HEK293 (cell line): ENCODE data around the gene TRIM26.

ENCODE experiments used
- CTCF ChIA-PET: fragments of 350-600 bp; formaldehyde crosslinking; extraction: SDS; loops from one replicate; lab custom pipeline; 2021; ENCODE audit warnings: antibody characterized with exemption; lab: Yijun Ruan, JAX
- POLR2A ChIA-PET: fragments of 300-600 bp; formaldehyde crosslinking; extraction: SDS; loops from one replicate; lab custom pipeline; 2020; ENCODE audit warnings: antibody characterized with exemption, inconsistent platforms; lab: Yijun Ruan, JAX
- H3K27ac ChIP-seq: fragments of 200-500 bp; sonication (Bioruptor generic); 2 replicates; pipeline ENCODE4 v1.5.1; 2014; ENCODE audit warnings: low read depth, low read length, control low read depth, inconsistent platforms; ENCODE audit errors: extremely low read depth
- H3K36me3 ChIP-seq, 2 experiments: fragments of 200-500 bp in 1 of 2; sonication (Bioruptor generic) in 1 of 2; 1 replicate in 1 of 2; 2 replicates in 1 of 2; pipeline ENCODE4 v1.5.1; 2014 to 2017; ENCODE audit warnings: inconsistent platforms in 2 of 2, low read length in 2 of 2; ENCODE audit not compliant: control insufficient read depth in 2 of 2, insufficient read depth in 1 of 2
- H3K4me1 ChIP-seq: fragments of 200-500 bp; sonication (Bioruptor generic); 2 replicates; pipeline ENCODE4 v1.5.1; 2014; ENCODE audit warnings: mild to moderate bottlenecking, low read length, inconsistent platforms; ENCODE audit not compliant: control insufficient read depth, insufficient read depth
- H3K4me3 ChIP-seq: 2 replicates; pipeline ENCODE4 v1.5.1; 2011; ENCODE audit warnings: low read depth, mild to moderate bottlenecking, control low read depth, low read length, moderate library complexity
- H3K9me3 ChIP-seq: fragments of 200-500 bp; sonication (Bioruptor generic); 2 replicates; pipeline ENCODE4 v1.5.1; 2014; ENCODE audit warnings: low read depth, low read length, inconsistent platforms; ENCODE audit not compliant: control insufficient read depth, insufficient read depth
- CTCF ChIP-seq: fragments of 450-650 bp; formaldehyde crosslinking; IDR thresholded peaks from 2 replicates; pipeline ENCODE4 v1.5.1; 2016; ENCODE audit warnings: missing biosample characterization, missing genetic modification characterization
- FEZF1 ChIP-seq: fragments of 450-650 bp; formaldehyde crosslinking; IDR thresholded peaks from 2 replicates; pipeline ENCODE4 v1.5.1; 2016; ENCODE audit warnings: missing biosample characterization, missing genetic modification characterization
- GFI1B ChIP-seq: fragments of 450-650 bp; formaldehyde crosslinking; IDR thresholded peaks from 2 replicates; pipeline ENCODE4 v1.5.1; 2016; ENCODE audit warnings: missing biosample characterization, missing genetic modification characterization
- GLIS1 ChIP-seq: fragments of 450-650 bp; formaldehyde crosslinking; IDR thresholded peaks from 2 replicates; pipeline ENCODE4 v1.5.1; 2016; ENCODE audit warnings: missing biosample characterization, missing genetic modification characterization
- MEIS1 ChIP-seq: sonication (generic); formaldehyde crosslinking; IDR thresholded peaks from 2 replicates; pipeline ENCODE4 v1.8.1; 2022; ENCODE audit warnings: missing genetic modification reagents, mild to moderate bottlenecking, borderline replicate concordance
- PBX3 ChIP-seq: sonication (generic); formaldehyde crosslinking; IDR thresholded peaks from 2 replicates; pipeline ENCODE4 v1.8.1; 2022; ENCODE audit warnings: mild to moderate bottlenecking, moderate library complexity, missing genetic modification reagents
- PRDM10 ChIP-seq: fragments of 450-650 bp; formaldehyde crosslinking; IDR thresholded peaks from 2 replicates; pipeline ENCODE4 v1.5.1; 2016; ENCODE audit warnings: missing biosample characterization, missing genetic modification characterization
- SCRT1 ChIP-seq: fragments of 450-650 bp; formaldehyde crosslinking; IDR thresholded peaks from 2 replicates; pipeline ENCODE4 v1.5.1; 2016; ENCODE audit warnings: missing biosample characterization, missing genetic modification characterization, borderline replicate concordance
- TCF7L2 ChIP-seq: IDR thresholded peaks from 2 replicates; pipeline ENCODE4 v1.6.1; 2011; ENCODE audit warnings: low read depth, mild to moderate bottlenecking, inconsistent platforms, low read length, moderate library complexity, borderline replicate concordance
- ZBTB17 ChIP-seq: fragments of 450-650 bp; formaldehyde crosslinking; IDR thresholded peaks from 2 replicates; pipeline ENCODE4 v1.5.1; 2016; ENCODE audit warnings: missing biosample characterization, missing genetic modification characterization
- ZBTB6 ChIP-seq: fragments of 450-650 bp; formaldehyde crosslinking; IDR thresholded peaks from 2 replicates; pipeline ENCODE4 v1.5.1; 2017; ENCODE audit warnings: missing biosample characterization, missing genetic modification characterization
- ZBTB7A ChIP-seq: fragments of 450-650 bp; formaldehyde crosslinking; IDR thresholded peaks from 2 replicates; pipeline ENCODE4 v1.5.1; 2016; ENCODE audit warnings: low read depth, missing biosample characterization, missing genetic modification characterization
- ZBTB8A ChIP-seq: fragments of 450-650 bp; formaldehyde crosslinking; IDR thresholded peaks from 2 replicates; pipeline ENCODE4 v1.5.1; 2016; ENCODE audit warnings: missing biosample characterization, missing genetic modification characterization
- ZIC2 ChIP-seq: fragments of 450-650 bp; formaldehyde crosslinking; IDR thresholded peaks from 2 replicates; pipeline ENCODE4 v1.5.1; 2016; ENCODE audit warnings: missing biosample characterization, missing genetic modification characterization
- ZNF433 ChIP-seq: fragments of 450-650 bp; formaldehyde crosslinking; IDR thresholded peaks from 2 replicates; pipeline ENCODE4 v1.5.1; 2016; ENCODE audit warnings: missing biosample characterization, missing genetic modification characterization, low read depth
- ZNF514 ChIP-seq: fragments of 450-650 bp; formaldehyde crosslinking; IDR thresholded peaks from 2 replicates; pipeline ENCODE4 v1.5.1; 2016; ENCODE audit warnings: missing biosample characterization, missing genetic modification characterization
- ZNF529 ChIP-seq: fragments of 450-650 bp; formaldehyde crosslinking; IDR thresholded peaks from 2 replicates; pipeline ENCODE4 v1.5.1; 2017; ENCODE audit warnings: missing genetic modification characterization, missing biosample characterization; ENCODE audit not compliant: insufficient replicate concordance
- ZNF530 ChIP-seq: fragments of 450-650 bp; formaldehyde crosslinking; IDR thresholded peaks from 2 replicates; pipeline ENCODE4 v1.5.1; 2016; ENCODE audit warnings: low read depth, missing biosample characterization, missing genetic modification characterization
- ZNF555 ChIP-seq: fragments of 450-650 bp; formaldehyde crosslinking; conservative IDR thresholded peaks from 2 replicates; pipeline ENCODE4 v1.5.1; 2017; ENCODE audit warnings: missing biosample characterization, mild to moderate bottlenecking, missing genetic modification characterization, inconsistent platforms
- ZNF560 ChIP-seq: fragments of 450-650 bp; formaldehyde crosslinking; IDR thresholded peaks from 2 replicates; pipeline ENCODE4 v1.5.1; 2017; ENCODE audit warnings: missing biosample characterization, missing genetic modification characterization, borderline replicate concordance
- ZNF654 ChIP-seq: fragments of 450-650 bp; formaldehyde crosslinking; IDR thresholded peaks from 2 replicates; pipeline ENCODE4 v1.5.1; 2016; ENCODE audit warnings: low read depth, missing biosample characterization, missing genetic modification characterization
- ZNF660 ChIP-seq: fragments of 450-650 bp; IDR thresholded peaks from 2 replicates; pipeline ENCODE4 v1.5.1; 2018; ENCODE audit warnings: missing biosample characterization, mild to moderate bottlenecking, missing genetic modification characterization
- ZNF670 ChIP-seq: fragments of 450-650 bp; formaldehyde crosslinking; IDR thresholded peaks from 2 replicates; pipeline ENCODE4 v1.5.1; 2016; ENCODE audit warnings: missing biosample characterization, missing genetic modification characterization, low read depth
- ZNF692 ChIP-seq: fragments of 450-650 bp; formaldehyde crosslinking; IDR thresholded peaks from 2 replicates; pipeline ENCODE4 v1.5.1; 2016; ENCODE audit warnings: missing biosample characterization, missing genetic modification characterization
- ZNF76 ChIP-seq: fragments of 450-650 bp; formaldehyde crosslinking; IDR thresholded peaks from 2 replicates; pipeline ENCODE4; 2016; ENCODE audit warnings: low read depth, missing biosample characterization, missing genetic modification characterization, borderline replicate concordance
- ZSCAN18 ChIP-seq: fragments of 450-650 bp; formaldehyde crosslinking; IDR thresholded peaks from 2 replicates; pipeline ENCODE4 v1.5.1; 2016; ENCODE audit warnings: missing biosample characterization, missing genetic modification characterization

The TRIM26 gene

GRCh38 chr6:30194797-30195690 is 18.2 kb downstream of the TRIM26 start:
- Histone ChIP-seq H3K36me3 (peaks cover 20 to 82% of the 10 kb centered on the region in 2 experiments), H3K4me1 (0 out of 2 replicates have a peak, but pooled peaks cover 3% of the 10 kb centered on the region), H3K4me3 (no peak overlapping the region), H3K27ac (no peak overlapping the region), H3K9me3 (no peaks in the 10 kb centered on the region)
- peak; percentile 17; the same call in 1 of the 2 replicates for TF ChIP-seq FEZF1 (tag by site-specific recombination)
- 0 out of 2 replicates have a peak, but pooled peaks have one; percentile 16 for TF ChIP-seq ZBTB17
- TF ChIP-seq MEIS1 (CRISPR knock-in tag) = no peak
- TF ChIP-seq ZNF692 = no peak
- TF ChIP-seq ZBTB6 (tag by site-specific recombination) = no peak
- TF ChIP-seq SCRT1 (tag by site-specific recombination) = no peak
- TF ChIP-seq CTCF (tag by site-specific recombination) = no peak
- TF ChIP-seq ZBTB7A (tag by site-specific recombination) = no peak
- TF ChIP-seq ZBTB8A (tag by site-specific recombination) = no peak
- no peak for TF ChIP-seq ZNF660
- TF ChIP-seq ZSCAN18 (tag by site-specific recombination) = no peak
- TF ChIP-seq ZNF514 (tag by site-specific recombination) = no peak
- TF ChIP-seq ZIC2 (tag by site-specific recombination) = peak; percentile 55
- TF ChIP-seq ZNF654 (tag by site-specific recombination) = no peak
- no peak for TF ChIP-seq GFI1B (tag by site-specific recombination)
- no peak for TF ChIP-seq ZNF76
- TF ChIP-seq GLIS1 = no peak
- no peak for TF ChIP-seq TCF7L2
- TF ChIP-seq ZNF555 (tag by site-specific recombination) = no peak
- no peak for TF ChIP-seq ZNF670 (tag by site-specific recombination)
- TF ChIP-seq ZNF433 (tag by site-specific recombination) = no peak
- no peak for TF ChIP-seq ZNF529 (tag by site-specific recombination)
- no peak for TF ChIP-seq ZNF530 (tag by site-specific recombination)
- TF ChIP-seq PRDM10 = peak; percentile 76
- TF ChIP-seq PBX3 (CRISPR knock-in tag) = no peak
- TF ChIP-seq ZNF560 (tag by site-specific recombination) = no peak
- ChIA-PET POLR2A (interaction anchor here (1.0 to 1.6 kb wide), 3 partner anchors 9 to 93 kb away, joined by 3 to 10 read pairs (median 3); partner anchors contain the start of gene TRIM26), CTCF (interaction anchor here (0.6 to 3.3 kb wide), 3 partner anchors 24 to 523 kb away, joined by 3 to 14 read pairs (median 3); no protein-coding TSS in a partner anchor)
